ENCODE measurements around the gene VPS8.

- TF ChIP-seq EZH2 (conservative IDR thresholded peaks at IDR 0.05; ENCODE audit: low read depth, low read length), result no peak
- no peak for TF ChIP-seq CEBPB (IDR thresholded peaks at IDR 0.05; ENCODE audit: borderline replicate concordance, low read depth, low read length)
- no peak for TF ChIP-seq HHEX (CRISPR knock-in tag; IDR thresholded peaks at IDR 0.05)
Observed at GRCh38 chr3:184784731-184785500, 27.1 kb upstream of the VPS8 start.

Data from HepG2 (cell line).